ENCODE results near the gene IRF2.

DNA sequence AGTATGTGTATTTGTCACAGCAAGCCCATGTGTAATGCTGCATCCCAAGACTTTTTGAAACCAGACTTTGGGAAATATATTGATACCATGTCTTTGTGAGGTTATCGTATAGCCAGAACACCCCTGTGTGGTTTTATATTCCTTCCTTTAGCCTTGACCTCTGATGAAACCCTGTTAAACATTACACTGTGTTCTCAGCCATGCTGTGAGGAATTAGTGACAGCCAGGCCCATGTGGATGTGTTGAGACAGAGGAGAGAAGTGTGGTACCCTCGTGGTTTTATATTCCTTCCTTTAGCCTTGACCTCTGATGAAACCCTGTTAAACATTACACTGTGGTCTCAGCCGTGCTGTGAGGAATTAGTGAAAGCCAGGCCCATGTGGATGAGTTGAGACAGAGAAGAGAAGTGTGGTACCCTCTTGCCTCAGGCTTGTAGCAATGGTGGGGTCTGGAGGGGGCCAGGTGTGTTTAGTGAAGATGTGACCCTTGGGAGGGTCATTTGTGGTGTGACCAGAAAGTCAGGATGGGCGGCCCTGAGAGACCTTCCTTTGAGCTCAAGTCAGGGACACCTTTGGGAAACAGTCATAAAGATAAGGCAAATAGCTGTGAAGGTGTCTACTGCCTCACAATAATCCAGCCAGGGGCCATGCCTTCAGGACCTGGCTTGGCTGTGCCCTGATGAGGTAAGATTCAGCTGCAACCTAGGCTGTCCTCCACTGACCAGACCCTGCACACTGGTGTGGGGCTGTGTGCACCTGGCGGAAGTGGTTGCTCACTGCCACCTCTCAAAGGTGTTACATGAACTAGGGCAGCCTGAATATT is 110.0 kb downstream of the IRF2 start:
- TF ChIP-seq, protein P1, sequence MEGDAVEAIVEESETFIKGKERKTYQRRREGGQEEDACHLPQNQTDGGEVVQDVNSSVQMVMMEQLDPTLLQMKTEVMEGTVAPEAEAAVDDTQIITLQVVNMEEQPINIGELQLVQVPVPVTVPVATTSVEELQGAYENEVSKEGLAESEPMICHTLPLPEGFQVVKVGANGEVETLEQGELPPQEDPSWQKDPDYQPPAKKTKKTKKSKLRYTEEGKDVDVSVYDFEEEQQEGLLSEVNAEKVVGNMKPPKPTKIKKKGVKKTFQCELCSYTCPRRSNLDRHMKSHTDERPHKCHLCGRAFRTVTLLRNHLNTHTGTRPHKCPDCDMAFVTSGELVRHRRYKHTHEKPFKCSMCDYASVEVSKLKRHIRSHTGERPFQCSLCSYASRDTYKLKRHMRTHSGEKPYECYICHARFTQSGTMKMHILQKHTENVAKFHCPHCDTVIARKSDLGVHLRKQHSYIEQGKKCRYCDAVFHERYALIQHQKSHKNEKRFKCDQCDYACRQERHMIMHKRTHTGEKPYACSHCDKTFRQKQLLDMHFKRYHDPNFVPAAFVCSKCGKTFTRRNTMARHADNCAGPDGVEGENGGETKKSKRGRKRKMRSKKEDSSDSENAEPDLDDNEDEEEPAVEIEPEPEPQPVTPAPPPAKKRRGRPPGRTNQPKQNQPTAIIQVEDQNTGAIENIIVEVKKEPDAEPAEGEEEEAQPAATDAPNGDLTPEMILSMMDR (IDR thresholded peaks at IDR 0.05; ENCODE audit: low read depth, low read length), result no peak
- TF ChIP-seq MYC (IDR thresholded peaks at IDR 0.05; ENCODE audit: low read depth, low read length) (no peak), POLR2A (IDR thresholded peaks at IDR 0.05; ENCODE audit: extremely low read depth, insufficient read length) (no peak)
